Measurements from ENCODE around the gene WDR3.

The WDR3 gene

DNA sequence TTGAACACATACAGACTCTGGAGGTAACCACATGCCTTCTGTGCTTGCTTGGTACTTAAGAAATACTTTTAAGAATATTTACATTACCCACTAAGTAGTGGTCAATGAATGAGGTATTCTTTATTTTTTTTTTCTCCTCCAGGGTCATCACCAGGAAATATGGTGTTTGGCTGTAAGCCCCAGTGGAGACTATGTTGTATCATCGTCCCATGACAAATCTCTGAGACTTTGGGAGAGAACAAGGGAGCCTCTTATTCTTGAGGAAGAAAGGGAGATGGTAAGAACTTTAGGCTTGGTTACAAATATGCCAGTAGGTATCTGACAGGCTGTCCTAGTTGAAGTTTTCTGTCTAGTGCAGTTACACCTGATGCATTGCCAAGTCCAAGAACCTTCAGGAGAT, 22.8 kb downstream of the WDR3 start:
- no peaks in the 10 kb centered on the region for H3K9me3 ChIP-seq (ENCODE audit: control insufficient read depth, low read length)
- DNase-seq (ENCODE audit: low read depth) = no peak
- H3K36me3 ChIP-seq (ENCODE audit: control insufficient read depth, insufficient read depth, low read length, severe bottlenecking) = peaks cover 100% of the 10 kb centered on the region

DNA sequence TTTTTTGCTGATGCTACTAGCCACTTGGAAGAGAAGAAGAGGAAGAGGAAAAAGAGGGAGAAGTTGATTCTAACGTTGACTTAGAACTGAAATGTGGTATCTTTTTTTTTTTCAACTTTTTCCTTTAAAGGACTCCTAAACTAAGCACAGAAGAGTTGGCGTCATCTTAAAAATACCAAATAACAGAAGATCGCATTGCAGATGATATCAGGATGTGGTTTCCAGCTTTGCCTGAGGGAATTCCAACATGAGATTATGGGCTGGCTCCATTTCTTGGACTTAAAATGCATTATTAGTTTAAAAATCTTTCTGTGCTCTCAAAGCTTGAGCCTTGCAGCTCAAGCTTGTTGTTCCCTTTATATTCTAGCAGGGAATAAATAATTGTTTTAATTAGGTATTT, 29.8 kb downstream of the WDR3 start:
- Histone ChIP-seq H3K36me3 (ENCODE audit: control insufficient read depth, insufficient read depth, low read length, severe bottlenecking) (peaks cover 78% of the 10 kb centered on the region), H3K27me3 (replicated peaks; ENCODE audit: control insufficient read depth, insufficient read depth, low read length) (no peaks in the 10 kb centered on the region), H3K4me1 (ENCODE audit: control insufficient read depth, insufficient read depth, low read length) (no peaks in the 10 kb centered on the region), H3K9me3 (ENCODE audit: control insufficient read depth, low read length) (no peaks in the 10 kb centered on the region), H3K4me3 (ENCODE audit: low read length) (no peak overlapping the region), H3K9ac (ENCODE audit: low read length) (no peak overlapping the region)
- DNase-seq (ENCODE audit: low read depth) = peak; percentile 31

More for the DNA sequence above, 22.8 kb downstream of the WDR3 start:
- H3K9ac ChIP-seq (ENCODE audit: low read length) = no peak overlapping the region
- H3K4me3 ChIP-seq (ENCODE audit: low read length) = no peak overlapping the region
- no peaks in the 10 kb centered on the region for H3K27me3 ChIP-seq (replicated peaks; ENCODE audit: control insufficient read depth, insufficient read depth, low read length)
- no peaks in the 10 kb centered on the region for H3K4me1 ChIP-seq (ENCODE audit: control insufficient read depth, insufficient read depth, low read length)

DNA sequence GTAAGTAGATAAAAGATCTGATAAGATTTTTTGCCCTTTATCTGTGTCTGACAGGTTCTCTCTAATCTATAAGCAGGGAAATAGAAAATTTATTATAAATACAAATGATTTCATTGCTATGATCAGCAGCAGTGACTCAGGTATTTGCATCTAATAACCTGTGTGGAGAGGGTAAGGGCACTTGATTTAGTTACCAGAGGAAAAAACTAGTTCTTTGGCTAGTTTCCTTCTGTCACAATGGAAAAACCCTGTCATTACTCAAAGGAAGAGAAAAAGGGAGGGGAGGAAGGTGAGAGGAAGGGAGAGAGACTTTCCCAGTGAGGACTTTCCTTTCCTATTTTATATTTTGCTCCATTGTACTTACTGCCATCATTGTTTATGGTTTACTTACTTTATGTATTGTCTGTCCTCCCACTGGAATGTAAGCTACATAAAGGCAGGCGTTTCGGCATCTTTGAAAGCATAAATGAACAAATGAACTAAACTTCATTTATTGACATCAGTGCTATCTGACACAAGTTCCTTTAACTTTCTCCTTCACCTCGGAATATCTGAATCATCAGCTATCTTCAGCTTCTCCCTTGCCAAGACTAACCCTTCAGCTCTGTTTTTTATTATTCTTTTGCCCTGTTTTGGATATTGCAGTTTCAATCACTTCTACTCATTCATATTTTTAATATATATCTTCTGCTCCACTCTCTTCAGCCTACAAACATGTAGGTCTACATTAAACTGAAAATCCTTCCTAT, 34.9 kb downstream of the WDR3 start:
- no peak for DNase-seq (ENCODE audit: low read depth)
- Histone ChIP-seq H3K9me3 (ENCODE audit: control insufficient read depth, low read length) (no peaks in the 10 kb centered on the region), H3K4me1 (ENCODE audit: control insufficient read depth, insufficient read depth, low read length) (peaks cover 9% of the 10 kb centered on the region), H3K36me3 (ENCODE audit: control insufficient read depth, insufficient read depth, low read length, severe bottlenecking) (peaks cover 32% of the 10 kb centered on the region), H3K4me3 (ENCODE audit: low read length) (no peak overlapping the region), H3K9ac (ENCODE audit: low read length) (no peak overlapping the region), H3K27me3 (replicated peaks; ENCODE audit: control insufficient read depth, insufficient read depth, low read length) (no peaks in the 10 kb centered on the region)

- Histone ChIP-seq H3K9ac (ENCODE audit: low read length) (no peak overlapping the region), H3K4me1 (ENCODE audit: control insufficient read depth, insufficient read depth, low read length) (peaks cover 9% of the 10 kb centered on the region), H3K36me3 (ENCODE audit: control insufficient read depth, insufficient read depth, low read length, severe bottlenecking) (peaks cover 11% of the 10 kb centered on the region), H3K27me3 (replicated peaks; ENCODE audit: control insufficient read depth, insufficient read depth, low read length) (no peaks in the 10 kb centered on the region), H3K9me3 (ENCODE audit: control insufficient read depth, low read length) (no peaks in the 10 kb centered on the region), H3K4me3 (ENCODE audit: low read length) (no peak overlapping the region)
- peak; percentile 80 for DNase-seq (ENCODE audit: low read depth)
These were observed 37.9 kb downstream of the WDR3 start for GRCh38 chr1:117967477-117967876.

DNA sequence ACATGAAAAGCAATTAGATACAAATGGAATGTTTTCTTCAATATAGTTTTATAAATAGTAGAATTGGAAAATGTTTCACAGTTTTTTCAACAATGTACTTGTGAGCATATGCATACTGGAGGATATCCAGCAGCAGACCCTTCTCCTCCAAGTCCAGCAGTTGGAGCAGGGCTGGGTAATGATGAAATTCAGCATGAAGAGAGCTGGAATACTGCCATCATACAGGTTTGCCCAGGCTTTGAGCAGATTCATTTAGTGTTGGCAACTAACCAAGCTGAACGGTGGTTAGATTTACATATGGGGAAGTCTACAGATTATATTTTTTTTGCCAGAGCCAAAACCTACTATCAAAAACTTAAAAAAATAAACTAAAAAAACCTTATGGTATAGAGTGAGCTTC, 38.3 kb downstream of the WDR3 start:
- Histone ChIP-seq H3K4me3 (ENCODE audit: low read length) (no peak overlapping the region), H3K27me3 (replicated peaks; ENCODE audit: control insufficient read depth, insufficient read depth, low read length) (no peaks in the 10 kb centered on the region), H3K9ac (ENCODE audit: low read length) (no peak overlapping the region), H3K9me3 (ENCODE audit: control insufficient read depth, low read length) (no peaks in the 10 kb centered on the region), H3K36me3 (ENCODE audit: control insufficient read depth, insufficient read depth, low read length, severe bottlenecking) (peaks cover 7% of the 10 kb centered on the region), H3K4me1 (ENCODE audit: control insufficient read depth, insufficient read depth, low read length) (peaks cover 9% of the 10 kb centered on the region)
- DNase-seq (ENCODE audit: low read depth) = peak; percentile 59

GRCh38 chr1:117970252-117970651, 40.7 kb downstream of the WDR3 start:
- no peak for DNase-seq (ENCODE audit: low read depth)
- Histone ChIP-seq H3K36me3 (ENCODE audit: control insufficient read depth, insufficient read depth, low read length, severe bottlenecking) (peaks cover 5% of the 10 kb centered on the region), H3K4me3 (ENCODE audit: low read length) (no peak overlapping the region), H3K9ac (ENCODE audit: low read length) (no peak overlapping the region), H3K9me3 (ENCODE audit: control insufficient read depth, low read length) (no peaks in the 10 kb centered on the region), H3K4me1 (ENCODE audit: control insufficient read depth, insufficient read depth, low read length) (peaks cover 9% of the 10 kb centered on the region), H3K27me3 (replicated peaks; ENCODE audit: control insufficient read depth, insufficient read depth, low read length) (no peaks in the 10 kb centered on the region)

DNA sequence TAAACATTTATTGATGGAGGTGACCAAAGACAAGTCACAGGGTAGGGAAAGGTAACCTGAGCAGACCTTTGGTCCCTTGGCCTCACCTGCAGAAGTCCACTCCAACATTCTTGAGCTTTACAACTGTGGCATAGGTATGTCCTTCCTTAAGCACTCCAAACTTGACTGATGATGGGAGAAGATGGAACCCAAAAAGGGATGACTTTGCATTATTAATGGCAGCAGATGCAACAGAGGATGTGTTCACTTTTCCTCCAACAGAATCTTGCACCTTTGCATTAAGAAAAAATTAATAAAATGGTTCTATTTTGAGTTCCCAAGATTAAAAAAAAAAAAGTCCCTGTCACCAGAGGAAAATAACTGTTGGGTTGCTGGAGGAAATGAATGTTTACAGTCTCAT, 42.2 kb downstream of the WDR3 start:
- Histone ChIP-seq H3K4me1 (ENCODE audit: control insufficient read depth, insufficient read depth, low read length) (peaks cover 9% of the 10 kb centered on the region), H3K27me3 (replicated peaks; ENCODE audit: control insufficient read depth, insufficient read depth, low read length) (no peaks in the 10 kb centered on the region), H3K9me3 (ENCODE audit: control insufficient read depth, low read length) (no peaks in the 10 kb centered on the region), H3K36me3 (ENCODE audit: control insufficient read depth, insufficient read depth, low read length, severe bottlenecking) (no peaks in the 10 kb centered on the region), H3K9ac (ENCODE audit: low read length) (no peak overlapping the region), H3K4me3 (ENCODE audit: low read length) (no peak overlapping the region)
- DNase-seq (ENCODE audit: low read depth) = no peak

- Histone ChIP-seq H3K9ac (ENCODE audit: low read length) (no peak overlapping the region), H3K4me1 (ENCODE audit: control insufficient read depth, insufficient read depth, low read length) (no peaks in the 10 kb centered on the region), H3K9me3 (ENCODE audit: control insufficient read depth, low read length) (no peaks in the 10 kb centered on the region), H3K36me3 (ENCODE audit: control insufficient read depth, insufficient read depth, low read length, severe bottlenecking) (no peaks in the 10 kb centered on the region), H3K4me3 (ENCODE audit: low read length) (no peak overlapping the region), H3K27me3 (replicated peaks; ENCODE audit: control insufficient read depth, insufficient read depth, low read length) (peaks cover under 1% of the 10 kb centered on the region)
- no peak for DNase-seq (ENCODE audit: low read depth)
These were observed 46.8 kb downstream of the WDR3 start for GRCh38 chr1:117976381-117976780.

DNA sequence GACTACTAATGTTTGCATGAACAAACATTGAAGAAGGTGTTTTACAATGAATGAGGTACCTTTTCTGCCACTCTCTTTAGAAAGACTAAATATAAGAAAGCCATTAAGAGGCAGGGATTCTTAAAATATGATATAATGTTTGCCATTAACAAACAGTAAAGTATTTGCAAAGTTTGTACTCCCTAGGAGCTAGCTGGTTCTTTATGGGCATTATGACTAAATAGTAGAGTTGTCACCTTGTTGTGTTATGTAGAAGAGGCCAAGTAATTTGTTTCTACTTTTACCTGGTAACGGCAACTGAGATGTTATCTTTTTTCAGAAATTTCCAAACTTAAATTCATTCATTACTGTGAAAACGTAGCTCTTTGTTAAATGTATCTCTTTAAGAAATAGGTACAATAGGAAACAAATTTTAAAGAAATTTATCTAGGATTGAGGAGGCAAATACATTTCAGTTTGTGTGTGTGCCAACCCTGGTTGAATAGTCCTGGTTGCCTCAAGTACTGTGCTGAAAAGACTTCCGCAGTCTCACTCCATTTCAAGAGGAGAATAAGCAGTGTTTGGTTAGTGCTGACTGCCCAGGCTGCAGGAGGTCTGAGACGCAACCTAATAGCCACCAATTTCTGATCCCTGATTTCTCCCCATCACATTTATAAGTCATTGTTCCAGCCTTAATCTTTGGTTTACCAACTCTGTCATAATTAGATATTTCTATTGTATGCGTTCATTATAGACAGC, 52.1 kb downstream of the WDR3 start:
- Histone ChIP-seq H3K36me3 (ENCODE audit: control insufficient read depth, insufficient read depth, low read length, severe bottlenecking) (no peaks in the 10 kb centered on the region), H3K9me3 (ENCODE audit: control insufficient read depth, low read length) (peaks cover 9% of the 10 kb centered on the region), H3K4me1 (ENCODE audit: control insufficient read depth, insufficient read depth, low read length) (no peaks in the 10 kb centered on the region), H3K27me3 (replicated peaks; ENCODE audit: control insufficient read depth, insufficient read depth, low read length) (peaks cover 4% of the 10 kb centered on the region), H3K4me3 (ENCODE audit: low read length) (no peak overlapping the region), H3K9ac (ENCODE audit: low read length) (no peak overlapping the region)
- no peak for DNase-seq (ENCODE audit: low read depth)

DNA sequence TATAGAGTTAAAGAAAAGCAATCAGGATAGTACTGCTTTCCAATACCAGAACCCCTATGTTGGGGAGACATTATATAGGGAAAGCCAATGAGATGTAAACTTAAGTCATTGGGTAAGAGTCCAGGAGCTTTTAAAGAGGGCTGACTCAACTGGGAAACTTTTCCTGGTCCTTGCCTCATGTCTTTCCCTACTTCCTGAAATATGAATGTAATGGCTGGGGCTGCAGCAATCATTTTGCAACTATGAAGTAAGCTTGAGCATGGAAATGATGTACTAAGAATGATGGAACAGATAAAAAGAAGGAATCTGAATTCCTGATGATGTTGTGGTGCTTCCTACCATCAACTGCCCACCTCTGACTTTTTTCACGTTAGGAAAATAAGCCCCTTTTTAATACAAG, 55.7 kb downstream of the WDR3 start:
- DNase-seq (ENCODE audit: low read depth) = no peak
- Histone ChIP-seq H3K4me3 (ENCODE audit: low read length) (no peak overlapping the region), H3K36me3 (ENCODE audit: control insufficient read depth, insufficient read depth, low read length, severe bottlenecking) (no peaks in the 10 kb centered on the region)

GRCh38 chr1:117985973-117986372, 56.4 kb downstream of the WDR3 start:
- Histone ChIP-seq H3K9me3 (ENCODE audit: control insufficient read depth, low read length) (peaks cover 9% of the 10 kb centered on the region), H3K4me1 (ENCODE audit: control insufficient read depth, insufficient read depth, low read length) (no peaks in the 10 kb centered on the region), H3K4me3 (ENCODE audit: low read length) (no peak overlapping the region), H3K9ac (ENCODE audit: low read length) (no peak overlapping the region), H3K36me3 (ENCODE audit: control insufficient read depth, insufficient read depth, low read length, severe bottlenecking) (no peaks in the 10 kb centered on the region), H3K27me3 (replicated peaks; ENCODE audit: control insufficient read depth, insufficient read depth, low read length) (peaks cover 4% of the 10 kb centered on the region)
- DNase-seq (ENCODE audit: low read depth) = no peak

More for the DNA sequence above, 55.7 kb downstream of the WDR3 start:
- H3K4me1 ChIP-seq (ENCODE audit: control insufficient read depth, insufficient read depth, low read length) = no peaks in the 10 kb centered on the region
- peaks cover 9% of the 10 kb centered on the region for H3K9me3 ChIP-seq (ENCODE audit: control insufficient read depth, low read length)
- H3K9ac ChIP-seq (ENCODE audit: low read length) = no peak overlapping the region
- peaks cover 4% of the 10 kb centered on the region for H3K27me3 ChIP-seq (replicated peaks; ENCODE audit: control insufficient read depth, insufficient read depth, low read length)
